Activated CD8-positive, alpha-beta memory T cell treated with anti-CD3 and anti-CD28 coated beads, Interleukin-2, amount 50 U/mL, for 4 hours (primary cell): ENCODE results near the gene FAM241B.

ENCODE experiments used
- DNase-seq: peaks from one replicate; pipeline ENCODE4 v3.0.0-alpha.2; 2020

Gene FAM241B

GRCh38 chr10:69634759-69635425 lies 4.8 kb downstream of the FAM241B start:
- DNase-seq: no peak

GRCh38 chr10:69635428-69636272 lies 5.6 kb downstream of the FAM241B start:
- DNase-seq: no peak

GRCh38 chr10:69636273-69636575 lies 6.2 kb downstream of the FAM241B start:
- no peak for DNase-seq

- DNase-seq: no peak
Measured at GRCh38 chr10:69636626-69637605, 6.9 kb downstream of the FAM241B start.

- no peak for DNase-seq
Measured at GRCh38 chr10:69638642-69639041, 8.6 kb downstream of the FAM241B start.

- DNase-seq: peak; percentile 67
Measured at GRCh38 chr10:69639291-69640195, 9.5 kb downstream of the FAM241B start.

- no peak for DNase-seq
Measured at GRCh38 chr10:69640196-69640980, 10.3 kb downstream of the FAM241B start.

GRCh38 chr10:69641261-69641980 lies 11.4 kb downstream of the FAM241B start:
- DNase-seq: no peak

GRCh38 chr10:69642747-69643146 lies 12.7 kb downstream of the FAM241B start:
- no peak for DNase-seq

- no peak for DNase-seq
Measured at GRCh38 chr10:69643779-69644657, 14.0 kb downstream of the FAM241B start.

GRCh38 chr10:69644658-69645295 lies 14.7 kb downstream of the FAM241B start:
- no peak for DNase-seq

- DNase-seq: no peak
Measured at GRCh38 chr10:69645296-69646184, 15.5 kb downstream of the FAM241B start.

- DNase-seq: no peak
Measured at GRCh38 chr10:69646185-69647060, 16.4 kb downstream of the FAM241B start.

GRCh38 chr10:69647126-69647525 lies 17.1 kb downstream of the FAM241B start:
- no peak for DNase-seq

- DNase-seq: no peak
Measured at GRCh38 chr10:69647819-69648218, 17.8 kb downstream of the FAM241B start.

GRCh38 chr10:69648461-69648860 lies 18.4 kb downstream of the FAM241B start:
- no peak for DNase-seq
